GM19468 (cell line): ENCODE results near the gene PAK1.
"Not testable (repeated sequence)": the region's sequence is repeated elsewhere in the genome, so short reads cannot be mapped to it uniquely, and the experiment has no call there.

Experiments used
- ATAC-seq: cut with Tn5 transposase; IDR thresholded peaks from one replicate; pipeline ENCODE4 v1.9.1; 2021; ENCODE audit warnings: mild to moderate bottlenecking, moderate library complexity, moderate number of reproducible peaks; ENCODE audit not compliant: unreplicated experiment; ENCODE audit errors: extremely low read depth

The PAK1 gene

GRCh38 chr11:77473801-77474683 lies at the start of gene PAK1:
PAK1 (minus strand) TSS chr11:77474094; CDS start chr11:77392520, 81,574 bp downstream.
- peak; percentile 40 for ATAC-seq

DNA sequence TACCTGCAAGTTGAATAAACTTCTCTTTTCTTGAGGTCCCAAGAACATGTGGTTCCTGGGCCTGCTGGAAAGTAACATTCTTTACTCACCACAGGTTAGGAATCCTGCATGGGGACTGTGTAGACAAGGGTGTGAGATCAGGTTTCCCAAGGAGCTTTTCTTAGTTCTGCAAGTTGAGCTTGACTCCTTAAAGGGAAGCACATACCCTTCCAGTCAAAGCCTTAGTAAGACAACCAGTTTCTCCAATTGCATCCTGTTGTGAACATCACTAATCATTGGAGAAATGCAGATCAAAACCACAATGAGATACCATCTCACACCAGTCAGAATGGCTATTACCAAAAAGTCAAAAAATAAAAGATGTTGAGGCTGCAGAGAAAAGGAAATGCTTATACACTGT lies 48.3 kb upstream of the PAK1 start:
- ATAC-seq: no peak

- no peak for ATAC-seq
Measured at GRCh38 chr11:77519847-77520246, 46.0 kb upstream of the PAK1 start.

- no peak for ATAC-seq
Measured at GRCh38 chr11:77518471-77518870, 44.6 kb upstream of the PAK1 start.

- ATAC-seq: no peak
Measured at GRCh38 chr11:77517753-77518152, 43.9 kb upstream of the PAK1 start.

DNA sequence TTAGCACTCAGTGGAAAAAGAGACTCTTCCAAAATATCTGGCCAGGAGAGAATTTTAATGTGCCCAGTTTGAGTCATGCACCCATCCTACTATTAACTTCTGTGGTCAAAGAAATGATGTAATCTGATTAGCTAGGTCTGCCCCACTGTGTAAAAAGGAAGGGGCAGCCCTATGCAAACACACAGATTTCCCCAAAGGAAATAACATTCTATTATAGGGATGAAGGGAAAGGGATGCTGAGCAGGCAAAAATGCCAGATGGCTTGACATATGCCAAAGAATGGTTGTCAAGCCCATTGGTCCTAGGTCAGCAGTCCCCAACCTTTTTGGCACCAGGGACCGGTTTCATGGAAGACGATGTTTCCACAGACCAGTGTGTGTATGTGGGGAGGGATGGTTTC lies 43.3 kb upstream of the PAK1 start:
- no peak for ATAC-seq

DNA sequence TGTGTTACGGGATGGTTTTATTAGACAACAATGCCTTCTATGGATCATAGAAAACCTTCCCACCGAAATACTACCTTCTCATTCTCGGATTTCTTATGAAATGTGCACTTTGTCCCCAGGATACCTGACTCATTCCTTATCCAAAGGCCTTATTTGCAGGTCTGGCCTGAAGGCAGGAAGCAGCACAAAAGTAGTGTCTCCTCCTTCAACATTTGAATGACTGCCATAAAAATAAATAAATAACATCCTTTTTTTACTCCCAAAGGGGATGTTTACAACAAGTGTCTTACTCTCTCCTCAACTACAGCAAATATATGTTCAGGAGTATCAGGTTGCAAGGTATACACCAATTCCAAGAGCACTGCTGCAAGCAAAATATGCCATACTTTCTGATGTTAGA lies 41.6 kb upstream of the PAK1 start:
- ATAC-seq: no peak

GRCh38 chr11:77515063-77515462 lies 41.2 kb upstream of the PAK1 start:
- ATAC-seq: no peak

DNA sequence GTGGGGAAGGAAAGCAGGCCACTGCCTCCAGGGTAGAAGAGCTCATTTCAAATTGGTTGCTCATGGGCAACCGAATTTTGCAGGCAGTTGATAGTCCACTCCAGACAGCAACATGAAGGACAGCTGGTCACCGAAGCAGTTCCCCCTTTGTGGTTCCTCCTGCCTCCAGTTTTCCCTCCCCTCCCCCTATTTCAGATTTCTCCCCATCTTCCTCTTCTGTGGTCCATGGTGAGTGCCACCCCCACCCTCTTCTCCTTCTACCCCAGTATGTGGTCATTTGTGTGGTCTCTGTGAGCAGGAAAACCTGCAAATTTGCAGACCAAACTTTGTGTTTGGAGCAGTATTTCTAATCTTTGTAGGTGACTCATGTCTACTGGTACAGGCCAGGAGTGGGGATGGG lies 38.2 kb upstream of the PAK1 start:
- no peak for ATAC-seq

DNA sequence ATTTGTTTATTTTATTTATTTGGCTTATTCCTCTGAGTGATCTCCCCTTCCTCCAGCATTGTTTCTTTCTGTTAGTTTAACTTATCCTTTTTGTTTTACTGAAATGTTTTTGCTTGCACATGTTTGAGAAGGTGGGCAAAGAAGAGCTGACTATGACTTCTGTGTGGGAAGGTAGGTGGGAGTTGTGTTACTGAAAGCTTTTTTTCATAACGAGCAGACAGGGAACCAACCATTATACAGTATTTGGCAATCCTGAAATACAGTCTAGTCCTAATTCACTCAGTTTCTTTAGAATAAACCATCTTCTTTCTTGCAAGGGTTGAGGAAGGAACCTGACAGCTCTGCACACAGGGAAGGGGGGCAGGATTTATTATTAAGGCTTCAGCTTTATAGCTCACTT lies 37.0 kb upstream of the PAK1 start:
- ATAC-seq: no peak

DNA sequence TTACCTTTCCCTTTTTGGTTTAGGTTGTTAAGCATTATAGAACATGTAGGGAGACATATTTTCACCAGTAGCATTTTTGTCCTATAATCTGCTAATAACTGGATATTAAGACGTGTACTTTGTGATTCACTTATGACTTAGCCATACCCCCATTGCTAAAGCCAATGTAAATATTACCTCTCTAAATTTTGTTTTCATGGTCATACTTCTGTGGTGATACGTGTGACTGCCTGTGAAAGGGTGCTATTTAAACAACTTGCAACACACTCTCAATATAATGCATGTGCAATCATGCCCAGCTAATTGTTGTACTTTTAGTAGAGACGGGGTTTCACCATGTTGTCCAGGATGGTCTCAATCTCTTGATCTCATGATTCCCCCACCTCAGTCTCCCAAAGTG lies 36.2 kb upstream of the PAK1 start:
- no peak for ATAC-seq

DNA sequence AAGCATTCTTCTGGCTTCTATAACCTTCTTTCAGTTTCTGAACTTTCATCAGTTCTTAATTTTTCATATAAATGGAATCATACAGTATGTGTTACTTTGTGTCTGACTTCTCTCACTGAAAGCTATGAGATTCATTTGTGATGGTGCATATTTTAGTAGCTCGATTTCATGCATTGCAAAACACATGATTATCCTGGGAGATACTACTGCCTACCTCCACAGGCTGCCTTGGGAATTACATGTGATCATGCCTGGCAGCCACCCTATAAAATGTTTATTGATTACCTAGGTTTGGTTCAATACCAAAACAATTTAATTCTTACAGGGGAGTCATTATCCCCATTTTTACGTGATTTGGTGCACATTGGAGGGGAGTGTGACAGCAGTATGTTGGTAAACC lies 34.1 kb upstream of the PAK1 start:
- no peak for ATAC-seq

- ATAC-seq: no peak
Measured at GRCh38 chr11:77506857-77507256, 33.0 kb upstream of the PAK1 start.

GRCh38 chr11:77505956-77506355 lies 32.1 kb upstream of the PAK1 start:
- ATAC-seq: no peak

DNA sequence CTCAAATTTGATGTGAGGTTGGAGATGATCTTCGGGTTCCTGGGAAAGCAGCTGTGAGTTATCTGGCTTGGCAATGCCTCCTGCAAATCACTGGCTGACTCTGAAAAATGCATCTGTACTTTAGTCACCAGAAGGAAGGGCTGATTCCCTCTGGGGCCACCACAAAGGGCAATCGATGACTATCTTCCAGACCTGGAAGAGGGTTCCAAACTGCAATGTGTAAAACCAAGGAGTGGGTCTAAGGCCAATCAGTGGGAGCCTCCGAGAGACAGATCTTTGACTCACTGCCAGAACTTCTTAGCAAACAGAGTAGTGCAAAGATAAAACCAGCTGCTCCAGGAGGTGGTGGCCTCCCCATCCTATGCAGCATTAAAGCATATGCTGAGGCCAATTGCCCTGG lies 29.1 kb upstream of the PAK1 start:
- no peak for ATAC-seq

- ATAC-seq: no peak
Measured at GRCh38 chr11:77502346-77502905, 28.5 kb upstream of the PAK1 start.

GRCh38 chr11:77501758-77502157 lies 27.9 kb upstream of the PAK1 start:
- no peak for ATAC-seq

DNA sequence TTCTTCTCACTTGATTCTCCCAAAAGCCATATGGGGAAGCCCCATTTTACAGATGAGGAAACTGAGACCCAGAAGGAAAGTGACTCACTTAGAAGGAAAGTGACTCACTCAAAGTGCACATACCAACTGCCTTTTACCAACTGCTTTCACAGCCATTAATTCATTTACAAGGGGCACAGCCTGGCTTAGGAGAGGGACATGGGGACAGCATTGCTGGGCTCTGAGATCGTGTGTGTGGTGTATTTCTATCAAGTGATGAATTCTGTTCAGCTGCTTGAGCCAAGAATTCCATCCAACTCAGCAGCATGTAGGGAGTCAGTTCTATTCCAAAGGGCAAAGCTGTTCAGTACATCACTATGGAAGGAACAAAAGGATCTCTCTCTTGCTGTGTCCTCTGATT lies 23.5 kb upstream of the PAK1 start:
- no peak for ATAC-seq

DNA sequence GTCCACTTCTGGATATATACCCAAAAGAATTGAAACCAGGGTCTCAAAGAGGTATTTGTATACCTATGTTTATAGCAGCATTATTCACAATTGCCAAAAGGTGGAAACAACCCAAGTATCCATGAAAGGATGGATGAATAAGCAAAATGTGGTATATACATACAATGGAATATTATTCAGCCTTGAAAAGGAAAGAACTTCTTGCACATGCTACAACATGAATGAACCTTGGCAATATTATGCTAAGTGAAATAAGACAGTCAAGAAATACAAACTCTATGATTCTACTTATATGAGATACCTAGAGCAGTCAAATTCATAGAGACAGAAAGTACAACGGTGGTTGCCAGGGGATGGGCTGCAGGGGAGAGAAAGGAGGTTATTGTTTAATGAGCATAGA lies 21.6 kb upstream of the PAK1 start:
- ATAC-seq: no peak

DNA sequence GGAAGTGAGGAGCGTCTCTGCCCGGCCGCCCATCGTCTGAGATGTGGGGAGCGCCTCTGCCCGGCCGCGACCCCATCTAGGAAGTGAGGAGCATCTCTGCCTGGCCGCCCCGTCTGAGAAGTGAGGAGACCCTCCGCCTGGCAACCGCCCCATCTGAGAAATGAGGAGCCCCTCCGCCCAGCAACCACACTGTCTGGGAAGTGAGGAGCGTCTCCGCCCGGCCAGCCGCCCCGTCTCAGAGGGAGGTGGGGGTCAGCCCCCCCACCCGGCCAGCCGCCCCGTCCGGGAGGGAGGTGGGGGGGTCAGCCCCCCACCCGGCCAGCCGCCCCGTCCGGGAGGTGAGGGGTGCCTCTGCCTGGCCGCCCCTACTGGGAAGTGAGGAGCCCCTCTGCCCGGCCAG lies 16.1 kb upstream of the PAK1 start:
- ATAC-seq: not testable (repeated sequence)

DNA sequence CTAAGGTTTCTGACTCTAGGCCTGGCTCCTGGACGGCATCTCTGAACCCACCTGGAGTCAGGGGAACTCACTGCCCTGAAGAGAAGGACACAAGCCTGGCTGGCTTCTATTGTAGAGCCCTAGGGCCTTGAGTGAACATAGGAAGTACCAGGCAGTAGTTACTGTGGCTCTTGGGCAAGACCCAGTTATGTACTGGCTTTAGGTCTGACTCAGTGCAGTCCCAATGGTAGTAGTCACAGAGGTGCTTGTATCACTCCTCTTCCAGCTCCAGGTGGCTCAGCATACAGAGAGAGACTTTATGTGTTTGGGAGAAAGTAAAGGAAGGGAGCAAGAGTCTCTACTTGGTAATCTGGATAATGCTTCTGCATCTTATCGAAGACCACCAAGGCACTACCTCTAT lies 13.9 kb upstream of the PAK1 start:
- no peak for ATAC-seq
